ES-I3 (cell line): ENCODE data around the gene SLC25A31.

Experiments used
- H3K36me3 ChIP-seq: 2 replicates; pipeline ENCODE4 v1.6.1; 2013; ENCODE audit warnings: mild to moderate bottlenecking, low read length, control low read depth, moderate library complexity; ENCODE audit not compliant: insufficient read depth
- H3K4me1 ChIP-seq: 2 replicates; pipeline ENCODE4 v1.6.1; 2013; ENCODE audit warnings: mild to moderate bottlenecking, control low read depth, low read length; ENCODE audit not compliant: insufficient read depth
- H3K9ac ChIP-seq: 2 replicates; pipeline ENCODE4 v1.6.1; 2013; ENCODE audit warnings: low read depth, mild to moderate bottlenecking, low read length, moderate library complexity
- H3K9me3 ChIP-seq: 2 replicates; pipeline ENCODE4 v1.6.1; 2013; ENCODE audit warnings: mild to moderate bottlenecking, low read length, moderate library complexity; ENCODE audit not compliant: control insufficient read depth, insufficient read depth

SLC25A31 gene

GRCh38 chr4:127759228-127759820 is 29.1 kb downstream of the SLC25A31 start:
- Histone ChIP-seq H3K36me3 (no peaks in the 10 kb centered on the region), H3K9ac (no peak overlapping the region), H3K9me3 (no peaks in the 10 kb centered on the region; the same call in 1 of the 2 replicates), H3K4me1 (no peaks in the 10 kb centered on the region)

GRCh38 chr4:127759893-127760292 is 29.7 kb downstream of the SLC25A31 start:
- Histone ChIP-seq H3K4me1 (no peaks in the 10 kb centered on the region), H3K9ac (no peak overlapping the region), H3K9me3 (no peaks in the 10 kb centered on the region; the same call in 1 of the 2 replicates), H3K36me3 (no peaks in the 10 kb centered on the region)

- Histone ChIP-seq H3K9ac (no peak overlapping the region), H3K36me3 (no peaks in the 10 kb centered on the region), H3K4me1 (peaks cover 4% of the 10 kb centered on the region; the same call in 1 of the 2 replicates)
Measured at GRCh38 chr4:127771535-127772275, 41.5 kb downstream of the SLC25A31 start.

GRCh38 chr4:127772769-127773671 is 42.8 kb downstream of the SLC25A31 start:
- Histone ChIP-seq H3K36me3 (no peaks in the 10 kb centered on the region), H3K9ac (no peak overlapping the region), H3K4me1 (peaks cover 5% of the 10 kb centered on the region; the same call in 1 of the 2 replicates), H3K9me3 (no peaks in the 10 kb centered on the region)

More at GRCh38 chr4:127771535-127772275, 41.5 kb downstream of the SLC25A31 start:
- no peaks in the 10 kb centered on the region for H3K9me3 ChIP-seq

GRCh38 chr4:127775843-127776242 is 45.6 kb downstream of the SLC25A31 start:
- H3K36me3 ChIP-seq: no peaks in the 10 kb centered on the region
- no peak overlapping the region for H3K9ac ChIP-seq
- peaks cover 5% of the 10 kb centered on the region; the same call in 1 of the 2 replicates for H3K4me1 ChIP-seq
- H3K9me3 ChIP-seq: no peaks in the 10 kb centered on the region

- no peaks in the 10 kb centered on the region for H3K36me3 ChIP-seq
- peaks cover 8% of the 10 kb centered on the region; the same call in 1 of the 2 replicates for H3K4me1 ChIP-seq
- H3K9me3 ChIP-seq: no peaks in the 10 kb centered on the region
- H3K9ac ChIP-seq: no peak overlapping the region
Measured at GRCh38 chr4:127776620-127777019, 46.4 kb downstream of the SLC25A31 start.

GRCh38 chr4:127777487-127777886 is 47.3 kb downstream of the SLC25A31 start:
- no peaks in the 10 kb centered on the region for H3K36me3 ChIP-seq
- H3K9me3 ChIP-seq: no peaks in the 10 kb centered on the region
- no peak overlapping the region for H3K9ac ChIP-seq
- H3K4me1 ChIP-seq: peaks cover 8% of the 10 kb centered on the region; the same call in 1 of the 2 replicates

GRCh38 chr4:127778102-127778501 is 47.9 kb downstream of the SLC25A31 start:
- H3K36me3 ChIP-seq: no peaks in the 10 kb centered on the region
- H3K4me1 ChIP-seq: peaks cover 8% of the 10 kb centered on the region; the same call in 1 of the 2 replicates
- no peak overlapping the region for H3K9ac ChIP-seq
- no peaks in the 10 kb centered on the region for H3K9me3 ChIP-seq

- no peaks in the 10 kb centered on the region for H3K36me3 ChIP-seq
- no peaks in the 10 kb centered on the region for H3K9me3 ChIP-seq
- H3K9ac ChIP-seq: no peak overlapping the region
- peaks cover 8% of the 10 kb centered on the region; the same call in 1 of the 2 replicates for H3K4me1 ChIP-seq
Measured at GRCh38 chr4:127780598-127780997, 50.4 kb downstream of the SLC25A31 start.

- no peaks in the 10 kb centered on the region for H3K9me3 ChIP-seq
- no peaks in the 10 kb centered on the region for H3K36me3 ChIP-seq
- peaks cover 6% of the 10 kb centered on the region; the same call in 1 of the 2 replicates for H3K4me1 ChIP-seq
- H3K9ac ChIP-seq: peak overlapping the region; percentile 82
Measured at GRCh38 chr4:127781300-127782024, 51.3 kb downstream of the SLC25A31 start.

GRCh38 chr4:127782025-127782274 is 51.8 kb downstream of the SLC25A31 start:
- peaks cover 3% of the 10 kb centered on the region; the same call in 1 of the 2 replicates for H3K4me1 ChIP-seq
- H3K9ac ChIP-seq: peak overlapping the region; percentile 82

GRCh38 chr4:127782275-127783025 is 52.2 kb downstream of the SLC25A31 start, which contains the start of gene HSPA4L:
Gene HSPA4L (plus strand): TSS chr4:127782322. CDS start chr4:127782551, 229 bp downstream.
- H3K9ac ChIP-seq: peak within 1 kb of the TSS; percentile 82
- no peaks in the 10 kb centered on the region for H3K9me3 ChIP-seq
- H3K36me3 ChIP-seq: no peaks in the 10 kb centered on the region
- H3K4me1 ChIP-seq: peaks cover 3% of the 10 kb centered on the region; the same call in 1 of the 2 replicates

More at GRCh38 chr4:127782025-127782274, 51.8 kb downstream of the SLC25A31 start:
- no peaks in the 10 kb centered on the region for H3K36me3 ChIP-seq
- no peaks in the 10 kb centered on the region for H3K9me3 ChIP-seq
